Lower lobe of right lung (tissue), 2 donors: ENCODE results near the gene TMPRSS15. TPM values are rescaled to one million over a fixed set of nuclear protein-coding genes. Genes with fewer than 3 reads are reported as not detected.

Experiments
- ATAC-seq, 2 donors: fragments of 200-7000 bp; cut with Tn5 transposase; one replicate each; pipeline ENCODE4 v1.9.1; 2020 to 2022; ENCODE audit warnings: mild to moderate bottlenecking in 2 of 2, moderate library complexity in 2 of 2
- DNase-seq: peaks from one replicate; pipeline ENCODE4 v3.0.0-alpha.2; 2020
- H3K27ac ChIP-seq: fragments of 200-600 bp; one replicate; pipeline ENCODE4 v1.8.0; 2022
- H3K27me3 ChIP-seq: fragments of 200-600 bp; one replicate; pipeline ENCODE4 v1.8.0; 2022; ENCODE audit warnings: low read depth
- H3K36me3 ChIP-seq: fragments of 200-600 bp; one replicate; pipeline ENCODE4 v1.8.0; 2022; ENCODE audit warnings: mild to moderate bottlenecking
- H3K4me1 ChIP-seq: fragments of 200-600 bp; one replicate; pipeline ENCODE4 v1.8.0; 2022
- H3K4me3 ChIP-seq: fragments of 200-600 bp; one replicate; pipeline ENCODE4 v1.8.0; 2022; ENCODE audit warnings: mild to moderate bottlenecking
- H3K9me3 ChIP-seq: fragments of 200-600 bp; one replicate; pipeline ENCODE4 v1.8.0; 2022
- CTCF ChIP-seq: fragments of 200-600 bp; IDR thresholded peaks from one replicate; pipeline ENCODE4 v1.8.0; 2022; ENCODE audit warnings: antibody characterized with exemption, mild to moderate bottlenecking
- intact Hi-C: fragments of 100-400 bp; cut with DNase I; formaldehyde crosslinking; loops from one replicate; pipeline ENCODE4 v1.11.0; 2022
- total RNA-seq: library from RNA; stranded (reverse); fragmentation: NEBNext Ultra II Directional; extraction: Animal tissue kit (Norgen Biotek cat#: 25700); gene quantifications from one replicate; pipeline ENCODE4 v1.2.1, GENCODE V29; 2021
- donor health status: DM: no; HTN: yes; CAD: no; lungs with severe emphysema.

Gene TMPRSS15
- total RNA-seq, 1 donor from 2014 or later = not detected

DNA sequence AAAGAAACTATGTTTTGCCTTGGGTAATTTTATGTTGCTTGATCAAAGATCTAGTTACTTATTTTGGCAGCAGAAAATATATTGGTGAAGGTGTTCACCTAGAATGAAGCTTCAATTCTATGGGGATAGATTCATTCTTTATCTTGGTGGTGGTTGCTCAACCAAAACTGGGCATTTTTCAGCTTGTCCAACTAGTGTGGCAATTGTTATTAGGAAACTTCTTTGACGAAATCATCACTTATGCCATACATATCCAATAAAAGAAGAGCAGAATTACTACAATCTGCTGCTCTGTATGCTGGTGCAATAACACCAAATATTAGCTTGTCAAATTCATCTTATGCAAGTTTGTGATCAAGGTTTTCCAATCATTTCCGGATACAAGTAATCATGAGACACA, 26.8 kb upstream of the TMPRSS15 start:
- no peaks in the 10 kb centered on the region for H3K36me3 ChIP-seq
- H3K9me3 ChIP-seq = no peaks in the 10 kb centered on the region
- no peak overlapping the region for H3K4me3 ChIP-seq
- no peak for DNase-seq
- H3K27ac ChIP-seq = no peak overlapping the region
- intact Hi-C loops = no loop called here
- no peak for ATAC-seq
- no peaks in the 10 kb centered on the region for H3K4me1 ChIP-seq
- H3K27me3 ChIP-seq = no peaks in the 10 kb centered on the region
- no peak for TF ChIP-seq CTCF

DNA sequence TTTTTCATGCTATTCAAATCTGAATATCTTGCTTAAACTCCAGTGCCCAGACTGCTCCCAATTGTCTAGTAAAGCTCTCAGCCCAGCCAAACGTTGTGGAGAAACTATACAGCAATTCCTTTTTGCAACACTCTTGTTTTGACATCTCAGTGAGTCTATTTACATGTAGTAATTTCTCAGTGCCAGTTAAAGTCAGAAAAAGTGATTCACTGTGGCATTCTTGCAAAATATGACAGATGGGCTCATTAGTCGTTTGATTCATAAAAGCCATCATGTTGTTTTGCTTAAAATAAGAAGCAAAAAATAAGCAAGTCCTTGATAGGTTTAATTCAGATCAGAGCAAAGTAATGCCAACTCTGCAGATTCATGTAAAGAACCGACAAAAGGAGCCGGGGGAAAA, 20.7 kb upstream of the TMPRSS15 start:
- TF ChIP-seq CTCF = no peak
- intact Hi-C loops = no loop called here
- no peaks in the 10 kb centered on the region for H3K36me3 ChIP-seq
- H3K27ac ChIP-seq = no peak overlapping the region
- DNase-seq = no peak
- no peaks in the 10 kb centered on the region for H3K9me3 ChIP-seq
- no peaks in the 10 kb centered on the region for H3K4me1 ChIP-seq
- no peak for ATAC-seq
- H3K4me3 ChIP-seq = no peak overlapping the region
- no peaks in the 10 kb centered on the region for H3K27me3 ChIP-seq

- TF ChIP-seq CTCF = no peak
- H3K4me1 ChIP-seq = no peaks in the 10 kb centered on the region
- H3K36me3 ChIP-seq = no peaks in the 10 kb centered on the region
- no peak overlapping the region for H3K27ac ChIP-seq
- intact Hi-C loops = no loop called here
- ATAC-seq (no peak), DNase-seq (no peak)
- H3K27me3 ChIP-seq = no peaks in the 10 kb centered on the region
- H3K4me3 ChIP-seq = no peak overlapping the region
- H3K9me3 ChIP-seq = no peaks in the 10 kb centered on the region
Measured at GRCh38 chr21:18417141-18417790, 13.7 kb upstream of the TMPRSS15 start.

GRCh38 chr21:18411565-18411964, 8.0 kb upstream of the TMPRSS15 start:
- no peak overlapping the region for H3K4me3 ChIP-seq
- H3K27ac ChIP-seq = no peak overlapping the region
- no peaks in the 10 kb centered on the region for H3K36me3 ChIP-seq
- TF ChIP-seq CTCF = no peak
- DNase-seq (no peak), ATAC-seq (peak; percentile 41 to 75)
- intact Hi-C loops = no loop called here
- no peaks in the 10 kb centered on the region for H3K4me1 ChIP-seq
- no peaks in the 10 kb centered on the region for H3K9me3 ChIP-seq
- no peaks in the 10 kb centered on the region for H3K27me3 ChIP-seq

GRCh38 chr21:18409579-18409978, 6.0 kb upstream of the TMPRSS15 start:
- no peak for DNase-seq
- no peak overlapping the region for H3K4me3 ChIP-seq
- H3K36me3 ChIP-seq = no peaks in the 10 kb centered on the region
- ATAC-seq = no peak
- intact Hi-C loops = no loop called here
- H3K27ac ChIP-seq = no peak overlapping the region
- no peaks in the 10 kb centered on the region for H3K4me1 ChIP-seq
- TF ChIP-seq CTCF = no peak
- no peaks in the 10 kb centered on the region for H3K9me3 ChIP-seq
- H3K27me3 ChIP-seq = no peaks in the 10 kb centered on the region
